WERI-Rb-1 (cell line): ENCODE measurements around the gene RAB40B.

ENCODE experiments used
- DNase-seq: peaks from one replicate; pipeline ENCODE4 v3.0.0-alpha.2; 2020
- H3K27ac ChIP-seq: fragments of 250-450 bp; sonication (Bioruptor Pico); 2 replicates; pipeline ENCODE4 v1.5.1; 2020; ENCODE audit warnings: mild to moderate bottlenecking, moderate library complexity
- H3K27me3 ChIP-seq: fragments of 250-450 bp; sonication (Bioruptor Pico); 2 replicates; pipeline ENCODE4 v1.5.1; 2021; ENCODE audit warnings: mild to moderate bottlenecking, low read depth, moderate library complexity; ENCODE audit not compliant: insufficient read depth, severe bottlenecking
- H3K36me3 ChIP-seq: fragments of 250-450 bp; sonication (Bioruptor Pico); 2 replicates; pipeline ENCODE4 v1.5.1; 2020; ENCODE audit warnings: mild to moderate bottlenecking, moderate library complexity
- H3K4me3 ChIP-seq: 2 replicates; pipeline ENCODE4 v1.5.1; 2011; ENCODE audit warnings: low read depth, mild to moderate bottlenecking, control low read depth, low read length
- H3K9me3 ChIP-seq: fragments of 250-450 bp; sonication (Bioruptor Pico); 2 replicates; pipeline ENCODE4 v1.5.1; 2021; ENCODE audit warnings: mild to moderate bottlenecking, moderate library complexity; ENCODE audit not compliant: severe bottlenecking
- TF ChIP-seq, protein P1 (sequence below): IDR thresholded peaks from 2 replicates; pipeline ENCODE4 v1.5.1; 2011; ENCODE audit warnings: low read depth, mild to moderate bottlenecking, control low read depth, inconsistent platforms, low read length

Gene RAB40B

DNA sequence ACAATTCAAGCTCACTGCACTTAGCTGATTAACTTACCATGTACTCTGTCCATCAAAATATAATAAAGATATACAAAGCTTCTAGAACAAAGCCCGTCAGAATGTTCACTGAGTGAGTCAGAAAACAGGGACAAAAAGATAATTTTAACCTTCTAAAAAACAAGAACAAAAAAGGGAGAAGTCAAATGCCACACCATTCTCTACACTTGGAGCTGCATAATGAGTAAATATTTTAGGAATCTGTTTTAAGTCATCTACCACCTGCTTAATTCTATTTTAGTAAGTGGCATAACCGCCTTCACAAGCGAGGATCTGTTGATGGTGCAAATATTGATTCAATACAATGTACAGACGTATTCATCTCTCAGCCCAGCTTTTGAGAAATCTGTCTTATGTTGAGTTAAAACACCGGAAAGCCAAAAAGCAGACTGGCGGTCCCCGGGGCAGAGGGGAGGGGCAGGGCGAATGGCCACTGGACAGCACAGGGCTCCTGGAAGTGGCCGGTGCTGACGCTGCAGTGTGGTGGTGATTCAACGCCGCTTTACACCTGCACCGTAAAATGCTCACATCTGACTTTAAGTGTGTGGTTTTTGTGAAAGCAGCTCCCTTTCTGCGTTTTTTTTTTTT is 20.1 kb downstream of the RAB40B start:
- Histone ChIP-seq H3K27me3 (no peaks in the 10 kb centered on the region), H3K9me3 (peaks cover 10% of the 10 kb centered on the region), H3K27ac (no peak overlapping the region), H3K4me3 (no peak overlapping the region), H3K36me3 (no peaks in the 10 kb centered on the region)
- TF ChIP-seq, protein P1, sequence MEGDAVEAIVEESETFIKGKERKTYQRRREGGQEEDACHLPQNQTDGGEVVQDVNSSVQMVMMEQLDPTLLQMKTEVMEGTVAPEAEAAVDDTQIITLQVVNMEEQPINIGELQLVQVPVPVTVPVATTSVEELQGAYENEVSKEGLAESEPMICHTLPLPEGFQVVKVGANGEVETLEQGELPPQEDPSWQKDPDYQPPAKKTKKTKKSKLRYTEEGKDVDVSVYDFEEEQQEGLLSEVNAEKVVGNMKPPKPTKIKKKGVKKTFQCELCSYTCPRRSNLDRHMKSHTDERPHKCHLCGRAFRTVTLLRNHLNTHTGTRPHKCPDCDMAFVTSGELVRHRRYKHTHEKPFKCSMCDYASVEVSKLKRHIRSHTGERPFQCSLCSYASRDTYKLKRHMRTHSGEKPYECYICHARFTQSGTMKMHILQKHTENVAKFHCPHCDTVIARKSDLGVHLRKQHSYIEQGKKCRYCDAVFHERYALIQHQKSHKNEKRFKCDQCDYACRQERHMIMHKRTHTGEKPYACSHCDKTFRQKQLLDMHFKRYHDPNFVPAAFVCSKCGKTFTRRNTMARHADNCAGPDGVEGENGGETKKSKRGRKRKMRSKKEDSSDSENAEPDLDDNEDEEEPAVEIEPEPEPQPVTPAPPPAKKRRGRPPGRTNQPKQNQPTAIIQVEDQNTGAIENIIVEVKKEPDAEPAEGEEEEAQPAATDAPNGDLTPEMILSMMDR, result no peak
- no peak for DNase-seq

DNA sequence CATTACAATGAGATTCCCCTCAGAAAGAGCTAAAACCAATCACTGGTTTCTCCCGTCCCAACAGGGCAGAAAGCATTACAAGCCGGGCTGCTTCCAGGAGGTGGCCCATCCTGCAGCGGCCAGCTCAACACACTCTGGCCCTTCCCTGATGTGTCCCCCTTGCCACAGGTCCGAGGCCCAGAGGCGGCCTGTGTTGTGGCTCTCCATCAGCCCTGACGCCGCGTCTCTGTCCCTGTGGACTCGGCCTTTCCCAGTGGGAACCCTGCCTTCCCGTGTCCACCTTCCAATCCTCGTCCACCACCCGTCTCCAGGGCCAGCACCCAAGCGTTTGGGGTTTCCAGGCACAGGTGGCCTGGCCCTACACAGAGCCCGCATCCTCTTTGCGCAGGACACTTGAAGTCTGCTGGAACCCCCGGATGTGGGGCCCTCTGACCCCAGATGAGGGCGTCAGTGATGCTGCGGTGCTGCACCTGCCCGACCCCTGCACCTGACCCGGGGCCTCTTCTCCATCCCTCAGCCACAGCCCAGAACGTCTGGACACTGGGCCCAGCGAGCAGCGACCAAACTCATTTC is 21.1 kb downstream of the RAB40B start:
- Histone ChIP-seq H3K36me3 (no peaks in the 10 kb centered on the region), H3K4me3 (no peak overlapping the region), H3K27me3 (no peaks in the 10 kb centered on the region), H3K27ac (no peak overlapping the region), H3K9me3 (peaks cover 10% of the 10 kb centered on the region)
- DNase-seq, result no peak
- TF ChIP-seq, protein P1, result no peak

DNA sequence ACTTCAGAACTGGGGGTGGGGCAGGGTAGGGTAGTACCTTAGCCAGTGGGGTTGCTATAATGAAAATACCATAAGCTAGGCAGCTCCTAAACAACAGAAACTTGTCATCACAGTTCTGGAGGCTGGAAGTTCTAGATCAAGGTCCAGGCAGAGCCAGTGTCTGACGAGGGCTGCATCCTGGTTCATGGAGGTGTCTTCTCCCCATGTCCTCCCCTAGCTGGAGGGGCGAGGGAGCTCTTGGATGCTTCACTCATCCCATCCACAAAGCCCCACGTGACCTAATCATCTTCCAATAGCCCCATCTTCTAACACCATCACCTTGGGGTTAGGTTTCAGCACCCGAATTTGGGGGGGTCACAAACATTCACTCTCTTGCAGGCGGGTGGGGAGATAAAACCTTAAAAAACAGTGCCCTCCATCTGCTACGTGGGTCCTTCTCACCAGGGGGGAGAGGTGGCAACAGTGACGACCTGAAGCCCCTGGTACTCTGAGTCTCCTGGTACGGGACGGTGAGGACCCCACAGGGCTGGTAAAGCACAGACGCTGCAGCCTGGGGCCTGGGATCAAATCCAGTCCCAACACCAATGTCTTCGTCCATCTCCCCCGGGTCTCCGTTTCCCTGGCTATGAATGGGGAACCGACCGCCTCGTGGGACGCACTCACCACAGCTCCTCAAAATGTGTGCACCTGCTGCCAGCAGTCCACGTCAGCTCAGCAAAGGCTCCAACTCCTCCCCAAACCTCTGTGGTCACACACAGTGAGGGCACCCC is 22.8 kb downstream of the RAB40B start:
- H3K36me3 ChIP-seq, result no peaks in the 10 kb centered on the region
- no peaks in the 10 kb centered on the region for H3K27me3 ChIP-seq
- H3K27ac ChIP-seq, result no peak overlapping the region
- TF ChIP-seq, protein P1, result no peak
- no peak for DNase-seq
- H3K9me3 ChIP-seq, result no peaks in the 10 kb centered on the region
- H3K4me3 ChIP-seq, result no peak overlapping the region

DNA sequence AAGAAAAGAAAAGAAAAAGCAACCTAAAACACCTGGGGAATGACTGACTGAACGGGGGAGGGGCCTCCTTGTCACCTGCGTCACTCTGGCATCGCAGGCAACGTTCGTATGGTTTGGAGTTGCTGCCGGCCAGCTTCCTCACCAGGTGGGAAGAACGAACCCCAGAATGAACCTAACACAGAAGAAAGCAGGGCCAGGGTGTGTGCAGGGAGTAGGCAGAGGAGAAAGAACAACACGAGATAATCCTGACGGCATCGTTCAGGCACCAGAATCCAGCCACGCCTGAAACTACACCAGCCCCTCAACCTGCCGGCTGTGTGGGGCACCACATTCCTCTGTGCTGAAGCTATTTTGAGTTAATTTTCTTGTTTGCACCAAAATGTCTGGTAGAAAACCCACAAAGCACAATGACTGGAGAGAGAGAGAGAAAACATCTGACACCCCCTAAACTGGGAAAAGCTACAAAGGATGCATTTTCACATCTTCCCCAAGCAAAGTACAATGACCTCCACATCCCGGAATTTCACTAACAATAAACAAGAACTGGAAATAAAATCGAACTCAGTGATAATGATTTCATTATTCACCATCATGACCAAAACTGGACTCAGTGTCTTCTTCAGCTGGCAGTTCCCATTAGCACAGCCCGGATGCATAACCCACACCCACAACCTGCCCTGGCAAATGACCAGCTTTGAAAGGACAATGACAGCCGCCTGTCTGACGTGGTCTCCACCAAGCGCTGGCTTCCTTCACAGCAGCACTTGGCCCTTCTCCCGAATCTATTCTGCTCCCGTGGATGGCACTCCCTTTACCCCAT is 23.6 kb downstream of the RAB40B start:
- no peak overlapping the region for H3K4me3 ChIP-seq

More for the DNA sequence above, 23.6 kb downstream of the RAB40B start:
- Histone ChIP-seq H3K9me3 (no peaks in the 10 kb centered on the region), H3K27ac (no peak overlapping the region), H3K27me3 (no peaks in the 10 kb centered on the region), H3K36me3 (no peaks in the 10 kb centered on the region)
- no peak for DNase-seq
- TF ChIP-seq, protein P1, result no peak
